Esophagus squamous epithelium (tissue), 5 donors: Measurements from ENCODE around the gene CDCA5. TPM values are rescaled to one million over a fixed set of nuclear protein-coding genes. Genes with fewer than 3 reads are reported as not detected.

Source experiments
- DNase-seq: peaks from one replicate; lab custom pipeline; 2025; lab: John Stamatoyannopoulos, UW
- H3K27ac ChIP-seq, 4 donors: fragments of 200-600 bp; sonication (generic); one replicate each; pipeline ENCODE4 v1.5.1; 2016 to 2019; ENCODE audit warnings: mild to moderate bottlenecking in 1 of 4
- H3K27me3 ChIP-seq, 4 donors: fragments of 200-600 bp; sonication (generic); 1 replicate in 3 of 4; 2 replicates in 1 of 4; pipeline versions ENCODE4 v1.5.1 to v1.6.0; 2017 to 2021; ENCODE audit warnings: antibody characterized with exemption in 1 of 4
- H3K36me3 ChIP-seq, 3 donors: fragments of 200-600 bp; sonication (generic); one replicate each; pipeline ENCODE4 v1.5.1; 2016 to 2019
- H3K4me1 ChIP-seq, 3 donors: fragments of 200-600 bp; sonication (generic); one replicate each; pipeline ENCODE4 v1.5.1; 2017 to 2019
- H3K4me3 ChIP-seq, 4 donors: fragments of 200-600 bp; sonication (generic); 1 replicate in 3 of 4; 2 replicates in 1 of 4; pipeline ENCODE4 v1.5.1; 2016 to 2019; ENCODE audit warnings: mild to moderate bottlenecking in 2 of 4, moderate library complexity in 1 of 4
- H3K9me3 ChIP-seq, 3 donors: fragments of 200-600 bp; sonication (generic); one replicate each; pipeline ENCODE4 v1.5.1; 2016 to 2019
- CTCF ChIP-seq, 6 experiments: fragments of 450-650 bp in 4 of 6; fragments of 200-600 bp in 2 of 6; sonication (generic) in 2 of 6; IDR thresholded peaks; one replicate each; pipeline ENCODE4 v1.5.1; 2016 to 2019; ENCODE audit warnings: antibody characterized with exemption in 6 of 6, mild to moderate bottlenecking in 4 of 6, moderate library complexity in 4 of 6
- POLR2A ChIP-seq, 4 donors: fragments of 450-650 bp; IDR thresholded peaks; one replicate each; pipeline ENCODE4 v1.6.1; 2017; ENCODE audit warnings: antibody characterized with exemption in 4 of 4, mild to moderate bottlenecking in 4 of 4, moderate library complexity in 3 of 4
- WGBS, 2 donors: methylation state at CpG; one replicate each; pipeline ENCODE4 v1.1.5; 2018; 5-methylcytosine and 5-hydroxymethylcytosine counted together
- intact Hi-C: fragments of 100-400 bp; cut with DNase I; formaldehyde crosslinking; loops from one replicate; pipeline ENCODE4 v1.15.0; 2022
- total RNA-seq, 4 donors: library from RNA; depleted of rRNA; stranded (reverse); fragments of >200 nt; gene quantifications; one replicate each; pipeline ENCODE4 v1.1.0, GENCODE V29; 2016
- donor health status: DM: yes; HTN: yes; CAD: no.

The CDCA5 gene
- 10 to 100 TPM in 1 of 4 donors, 1 to 10 TPM in 3; 3.1 to 14.3 (median 9.0) TPM for total RNA-seq

GRCh38 chr11:65083834-65084597 is at the start of gene CDCA5, which contains the start of gene ZFPL1:
Gene CDCA5 (minus strand): TSS chr11:65084040. CDS start chr11:65083978, 62 bp downstream.
Gene ZFPL1 (plus strand): TSS chr11:65084222. CDS start chr11:65084699, 477 bp downstream.
- WGBS, 2 donors = 0 to 1% methylated on average over 11 to 15 of the region's 79 CpGs
- DNase-seq = peak; percentile 63
- peak within 1 kb of the TSS; percentile 44 to 90 (median 79) for H3K4me3 ChIP-seq
- peak within 1 kb of the TSS; percentile 90 to 99 (median 97) for H3K27ac ChIP-seq
- no peaks in the 10 kb centered on the region for H3K9me3 ChIP-seq
- H3K27me3 ChIP-seq = no peaks in the 10 kb centered on the region
- TF ChIP-seq POLR2A (IDR thresholded peaks at IDR 0.05) (peak in 2 of 4 donors; percentile 65 to 66), CTCF (IDR thresholded peaks at IDR 0.05) (peak in 4 of 6 experiments; percentile 7 to 50 (median 14))
- peaks cover 7 to 42% (median 29%) of the 10 kb centered on the region in 3 donors for H3K36me3 ChIP-seq
- intact Hi-C loops = no loop called here
- H3K4me1 ChIP-seq = peaks cover 11 to 30% (median 14%) of the 10 kb centered on the region in 3 donors

GRCh38 chr11:65132988-65133700 is 49.3 kb upstream of the CDCA5 start:
- H3K9me3 ChIP-seq = no peaks in the 10 kb centered on the region
- peak overlapping the region; percentile 67 to 84 (median 76) for H3K4me3 ChIP-seq
- peaks cover 22 to 54% (median 23%) of the 10 kb centered on the region in 3 donors for H3K4me1 ChIP-seq
- H3K36me3 ChIP-seq = peaks cover 41 to 50% (median 42%) of the 10 kb centered on the region in 3 donors
- peak overlapping the region; percentile 97 to 99 (median 98) for H3K27ac ChIP-seq
- intact Hi-C loops = no loop called here
- WGBS, 2 donors = 39 to 44% methylated on average over 5 to 16 of the region's 18 CpGs
- no peaks in the 10 kb centered on the region for H3K27me3 ChIP-seq
- DNase-seq = no peak
- TF ChIP-seq POLR2A (IDR thresholded peaks at IDR 0.05) (peak in 1 of 4 donors; percentile 40), CTCF (IDR thresholded peaks at IDR 0.05) (no peak)

GRCh38 chr11:65132238-65132987 is 48.6 kb upstream of the CDCA5 start:
- no peak for DNase-seq
- WGBS, 2 donors = 56 to 70% methylated on average over 4 to 5 of the region's 10 CpGs
- no peak for TF ChIP-seq POLR2A (IDR thresholded peaks at IDR 0.05)
- no peak for TF ChIP-seq CTCF (IDR thresholded peaks at IDR 0.05)
- Histone ChIP-seq H3K4me1 (peaks cover 22 to 50% (median 23%) of the 10 kb centered on the region in 3 donors), H3K36me3 (peaks cover 48 to 57% (median 49%) of the 10 kb centered on the region in 3 donors), H3K9me3 (no peaks in the 10 kb centered on the region), H3K4me3 (peak overlapping the region in 2 of 4 donors; percentile 72 to 84), H3K27ac (peak overlapping the region; percentile 97 to 99 (median 98)), H3K27me3 (no peaks in the 10 kb centered on the region)
- intact Hi-C loops = no loop called here

GRCh38 chr11:65131895-65132237 is 48.0 kb upstream of the CDCA5 start:
- intact Hi-C loops = no loop called here
- no peaks in the 10 kb centered on the region for H3K27me3 ChIP-seq
- H3K36me3 ChIP-seq = peaks cover 50 to 63% (median 51%) of the 10 kb centered on the region in 3 donors
- H3K27ac ChIP-seq = peak overlapping the region in 1 of 4 donors; percentile 99
- peaks cover 22 to 48% (median 23%) of the 10 kb centered on the region in 3 donors for H3K4me1 ChIP-seq
- H3K4me3 ChIP-seq = no peak overlapping the region
- TF ChIP-seq CTCF (IDR thresholded peaks at IDR 0.05) = no peak
- no peak for TF ChIP-seq POLR2A (IDR thresholded peaks at IDR 0.05)
- DNase-seq = no peak
- no peaks in the 10 kb centered on the region for H3K9me3 ChIP-seq
- 71 to 91% methylated on average over 5 of the region's 6 CpGs for WGBS, 2 donors
